Measurements from ENCODE around the gene HSPH1. TPM values are rescaled to one million over a fixed set of nuclear protein-coding genes. Genes with fewer than 3 reads are reported as not detected.

Gene HSPH1
- total RNA-seq, 1 experiment from 2014 or later: 145 TPM

GRCh38 chr13:31122143-31122542 is 39.6 kb downstream of the HSPH1 start:
- Histone ChIP-seq H3K27me3 (ENCODE audit: control insufficient read depth, insufficient read depth, low read length) (0 out of 2 replicates have a peak, but pooled peaks cover 2% of the 10 kb centered on the region), H3K4me1 (ENCODE audit: control insufficient read depth, insufficient read depth, low read length) (no peaks in the 10 kb centered on the region), H3K4me3 (ENCODE audit: low read depth in 2 of 2, low read length in 2 of 2) (no peak overlapping the region), H3K9me3 (ENCODE audit: control insufficient read depth, insufficient read depth, low read depth, low read length) (no peaks in the 10 kb centered on the region), H3K27ac (ENCODE audit: low read length) (no peak overlapping the region), H3K36me3 (ENCODE audit: control insufficient read depth, insufficient read depth, low read length) (no peaks in the 10 kb centered on the region)
- ATAC-seq: no peak
- in situ Hi-C loops (cut with HindIII; ENCODE audit: low pct_unique_long_range_greater_than_20kb, low sequenced_read_pairs): no loop called here
- BruUV-seq (replicated peaks): no TSS peak
- intact Hi-C loops (cut with micrococcal nuclease; ENCODE audit: unreplicated experiment): no loop called here
- CTCF ChIA-PET: no interaction called here
- no peak for DNase-seq (ENCODE audit: low read depth, low spot score)
- TF ChIP-seq POLR2AphosphoS5 (IDR thresholded peaks at IDR 0.05; ENCODE audit: low read depth, low read length) (no peak), SIN3A (IDR thresholded peaks at IDR 0.05; ENCODE audit: borderline replicate concordance, insufficient read depth, low read depth, low read length) (no peak), REST (IDR thresholded peaks at IDR 0.05; ENCODE audit: insufficient read depth in 1 of 2, low read depth in 2 of 2, low read length in 1 of 2) (no peak), TCF7L2 (IDR thresholded peaks at IDR 0.05; ENCODE audit: low read depth, low read length) (no peak), CTCF (IDR thresholded peaks at IDR 0.05) (no peak)
- POLR2A ChIA-PET: no interaction called here

- no peak for TF ChIP-seq POLR2AphosphoS5 (IDR thresholded peaks at IDR 0.05; ENCODE audit: low read depth, low read length)
- no peak for TF ChIP-seq CTCF (IDR thresholded peaks at IDR 0.05)
- no peak for TF ChIP-seq REST (IDR thresholded peaks at IDR 0.05; ENCODE audit: insufficient read depth in 1 of 2, low read depth in 2 of 2, low read length in 1 of 2)
- TF ChIP-seq TCF7L2 (IDR thresholded peaks at IDR 0.05; ENCODE audit: low read depth, low read length): no peak
- no peak for TF ChIP-seq SIN3A (IDR thresholded peaks at IDR 0.05; ENCODE audit: borderline replicate concordance, insufficient read depth, low read depth, low read length)
- ChIA-PET POLR2A (no interaction called here), CTCF (no interaction called here)
- no TSS peak for BruUV-seq (replicated peaks)
- H3K4me1 ChIP-seq (ENCODE audit: control insufficient read depth, insufficient read depth, low read length): no peaks in the 10 kb centered on the region
- ATAC-seq (no peak), DNase-seq (ENCODE audit: low read depth, low spot score) (no peak)
- intact Hi-C loops (cut with micrococcal nuclease; ENCODE audit: unreplicated experiment): no loop called here
- H3K9me3 ChIP-seq (ENCODE audit: control insufficient read depth, insufficient read depth, low read depth, low read length): no peaks in the 10 kb centered on the region
- peaks cover 2% of the 10 kb centered on the region; the same call in 1 of the 2 replicates for H3K27me3 ChIP-seq (ENCODE audit: control insufficient read depth, insufficient read depth, low read length)
- H3K27ac ChIP-seq (ENCODE audit: low read length): no peak overlapping the region
- no peaks in the 10 kb centered on the region for H3K36me3 ChIP-seq (ENCODE audit: control insufficient read depth, insufficient read depth, low read length)
- in situ Hi-C loops (cut with HindIII; ENCODE audit: low pct_unique_long_range_greater_than_20kb, low sequenced_read_pairs): no loop called here
- H3K4me3 ChIP-seq (ENCODE audit: low read depth in 2 of 2, low read length in 2 of 2): no peak overlapping the region
Measured at GRCh38 chr13:31121379-31122140, 40.1 kb downstream of the HSPH1 start.

All from Panc1 (cell line).